Activated naive CD4-positive, alpha-beta T cell treated with anti-CD3 and anti-CD28 coated beads, Interleukin-2, amount 50 U/mL, for 72 hours (primary cell): ENCODE data around the gene FOXA3. TPM values are rescaled to one million over a fixed set of nuclear protein-coding genes. Genes with fewer than 3 reads are reported as not detected.
"Not testable (repeated sequence)": the region's sequence is repeated elsewhere in the genome, so short reads cannot be mapped to it uniquely, and the experiment has no call there.

Experiments
- ATAC-seq, 2 donors: fragments of 150-1000 bp; cut with Tn5 transposase; 2 replicates each; pipeline ENCODE4 v1.10.0; 2021; ENCODE audit warnings: mild to moderate bottlenecking in 2 of 2, moderate library complexity in 2 of 2
- DNase-seq, 2 donors: peaks; one replicate each; pipeline ENCODE4 v3.0.0; 2021 to 2022; ENCODE audit warnings: low spot score in 2 of 2
- H3K27ac Mint-ChIP-seq, 2 donors: one replicate each; pipeline ENCODE4 v1.8.0; 2022; ENCODE audit warnings: mild to moderate bottlenecking in 2 of 2, mixed read lengths in 2 of 2
- H3K36me3 Mint-ChIP-seq, 2 donors: one replicate each; pipeline ENCODE4 v1.8.0; 2022; ENCODE audit warnings: mixed read lengths in 2 of 2
- H3K9me3 Mint-ChIP-seq, 2 donors: one replicate each; pipeline ENCODE4 v1.8.0; 2022; ENCODE audit warnings: mixed read lengths in 2 of 2
- total RNA-seq, 2 donors: library from RNA; stranded (reverse); gene quantifications; one replicate each; pipeline ENCODE4 v1.2.3, GENCODE V29; 2022

Gene FOXA3
- total RNA-seq, 2 donors from 2014 or later = 0.46 to 1.3 TPM

- H3K36me3 Mint-ChIP-seq = peaks cover 4 to 24% of the 10 kb centered on the region in 2 donors
- H3K9me3 Mint-ChIP-seq = no peaks in the 10 kb centered on the region
- ATAC-seq (peak; percentile 94 to 97), DNase-seq (peak; percentile 98 to 99)
- H3K27ac Mint-ChIP-seq = peak within 1 kb of the TSS; percentile 92 to 96
These were observed 1.4 kb upstream of the FOXA3 start, which contains the start of gene SYMPK for GRCh38 chr19:45862564-45863334. SYMPK (minus strand) TSS chr19:45863147; CDS start chr19:45854495, 8,652 bp downstream.

GRCh38 chr19:45863335-45863839, 739 bp upstream of the FOXA3 start:
- DNase-seq (no peak), ATAC-seq (no peak)

GRCh38 chr19:45864629-45865082, 530 bp downstream of the FOXA3 start:
- ATAC-seq (no peak), DNase-seq (no peak)
- Mint-ChIP-seq H3K27ac (no peak overlapping the region), H3K36me3 (peaks cover 4 to 14% of the 10 kb centered on the region in 2 donors), H3K9me3 (no peaks in the 10 kb centered on the region)

More at GRCh38 chr19:45863335-45863839, 739 bp upstream of the FOXA3 start:
- Mint-ChIP-seq H3K27ac (peak overlapping the region; percentile 92 to 95), H3K9me3 (no peaks in the 10 kb centered on the region), H3K36me3 (peaks cover 4 to 20% of the 10 kb centered on the region in 2 donors)

DNA sequence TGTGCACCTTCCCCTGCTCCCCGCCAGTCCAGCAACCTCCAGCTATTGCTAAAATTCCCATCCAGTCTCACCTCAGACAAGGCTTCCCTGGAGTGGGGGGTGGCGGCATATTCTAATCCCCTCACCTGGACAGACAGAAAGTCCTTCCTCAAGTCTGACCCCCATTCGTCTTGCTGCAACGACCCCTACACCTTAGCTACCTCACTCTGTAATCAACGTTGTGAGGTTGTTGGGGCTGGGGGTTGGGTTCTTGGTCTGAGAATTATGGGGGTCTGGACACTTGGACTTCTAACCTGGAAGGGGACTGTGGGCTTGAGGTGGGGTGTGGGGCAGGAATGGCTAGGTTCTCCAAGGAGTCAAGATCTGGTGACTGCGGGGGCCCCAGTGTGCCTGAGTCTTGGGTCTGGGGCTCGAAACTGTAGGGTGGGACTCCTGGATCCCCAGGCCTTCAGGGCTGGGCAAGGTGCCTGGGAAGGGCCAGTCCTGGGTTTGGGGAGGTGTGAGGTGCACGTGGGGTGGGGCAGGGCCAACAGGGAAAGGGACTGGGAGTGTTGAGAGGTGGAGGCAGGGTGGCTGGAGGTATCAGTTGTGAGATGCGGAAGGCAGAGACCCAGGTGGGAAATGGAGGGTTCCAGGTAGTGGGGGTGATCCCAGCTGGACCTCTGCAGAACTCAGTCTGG, 1.3 kb downstream of the FOXA3 start:
- DNase-seq (no peak), ATAC-seq (no peak)
- Mint-ChIP-seq H3K36me3 (peaks cover 4 to 14% of the 10 kb centered on the region in 2 donors), H3K9me3 (no peaks in the 10 kb centered on the region), H3K27ac (no peak overlapping the region)

GRCh38 chr19:45866400-45867176, 2.5 kb downstream of the FOXA3 start:
- no peaks in the 10 kb centered on the region for H3K9me3 Mint-ChIP-seq
- H3K27ac Mint-ChIP-seq = no peak overlapping the region
- H3K36me3 Mint-ChIP-seq = peaks cover 4 to 14% of the 10 kb centered on the region in 2 donors
- ATAC-seq (no peak), DNase-seq (no peak)

DNA sequence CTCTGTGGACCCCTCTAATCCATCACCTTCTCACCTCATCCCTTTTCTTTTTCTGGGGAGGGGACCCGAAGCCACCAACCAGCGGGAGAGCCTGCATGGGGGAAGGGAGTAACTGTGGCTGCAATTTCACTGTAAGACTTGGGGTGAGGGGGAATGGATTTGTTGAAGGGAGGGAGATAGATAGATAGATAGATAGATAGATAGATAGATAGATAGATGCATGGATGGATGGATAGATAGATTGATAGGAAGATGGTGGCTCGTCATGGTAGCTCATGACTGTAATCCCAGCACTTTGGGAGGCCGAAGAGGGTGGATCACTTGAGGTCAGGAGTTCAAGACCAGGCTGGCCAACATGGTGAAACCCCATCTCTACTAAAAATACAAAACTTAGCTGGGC, 3.1 kb downstream of the FOXA3 start:
- not testable (repeated sequence) for ATAC-seq, DNase-seq, H3K9me3 Mint-ChIP-seq

DNA sequence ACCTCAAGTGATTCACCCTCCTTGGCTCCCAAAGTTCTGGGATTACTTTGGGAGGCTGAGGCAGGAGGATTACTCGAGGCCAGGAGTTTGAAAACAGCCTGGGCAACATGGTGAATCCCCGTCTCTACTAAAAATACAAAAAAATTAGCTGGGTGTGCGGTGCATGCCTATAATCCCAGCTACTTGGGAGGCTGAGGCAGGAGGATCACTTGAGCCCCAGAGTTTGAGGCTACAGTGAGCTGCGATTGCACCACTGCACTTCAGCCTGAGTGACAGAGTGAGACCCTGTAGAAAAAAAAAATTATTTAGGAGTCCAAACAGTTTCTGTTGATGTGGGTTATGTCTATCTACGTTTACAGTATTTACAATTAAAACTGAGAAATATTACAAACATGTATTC, 6.7 kb downstream of the FOXA3 start:
- ATAC-seq (no peak), DNase-seq (no peak)
- Mint-ChIP-seq H3K27ac (no peak overlapping the region), H3K36me3 (no peaks in the 10 kb centered on the region), H3K9me3 (no peaks in the 10 kb centered on the region)

More for the DNA sequence above, 3.1 kb downstream of the FOXA3 start:
- H3K27ac Mint-ChIP-seq = not testable (repeated sequence)
- H3K36me3 Mint-ChIP-seq = peaks cover 4 to 11% of the 10 kb centered on the region in 2 donors

DNA sequence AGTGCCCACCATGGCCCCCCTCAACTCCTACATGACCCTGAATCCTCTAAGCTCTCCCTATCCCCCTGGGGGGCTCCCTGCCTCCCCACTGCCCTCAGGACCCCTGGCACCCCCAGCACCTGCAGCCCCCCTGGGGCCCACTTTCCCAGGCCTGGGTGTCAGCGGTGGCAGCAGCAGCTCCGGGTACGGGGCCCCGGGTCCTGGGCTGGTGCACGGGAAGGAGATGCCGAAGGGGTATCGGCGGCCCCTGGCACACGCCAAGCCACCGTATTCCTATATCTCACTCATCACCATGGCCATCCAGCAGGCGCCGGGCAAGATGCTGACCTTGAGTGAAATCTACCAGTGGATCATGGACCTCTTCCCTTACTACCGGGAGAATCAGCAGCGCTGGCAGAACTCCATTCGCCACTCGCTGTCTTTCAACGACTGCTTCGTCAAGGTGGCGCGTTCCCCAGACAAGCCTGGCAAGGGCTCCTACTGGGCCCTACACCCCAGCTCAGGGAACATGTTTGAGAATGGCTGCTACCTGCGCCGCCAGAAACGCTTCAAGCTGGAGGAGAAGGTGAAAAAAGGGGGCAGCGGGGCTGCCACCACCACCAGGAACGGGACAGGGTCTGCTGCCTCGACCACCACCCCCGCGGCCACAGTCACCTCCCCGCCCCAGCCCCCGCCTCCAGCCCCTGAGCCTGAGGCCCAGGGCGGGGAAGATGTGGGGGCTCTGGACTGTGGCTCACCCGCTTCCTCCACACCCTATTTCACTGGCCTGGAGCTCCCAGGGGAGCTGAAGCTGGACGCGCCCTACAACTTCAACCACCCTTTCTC, 8.2 kb downstream of the FOXA3 start:
- Mint-ChIP-seq H3K9me3 (no peaks in the 10 kb centered on the region), H3K27ac (no peak overlapping the region), H3K36me3 (no peaks in the 10 kb centered on the region)
- DNase-seq (no peak), ATAC-seq (no peak)

DNA sequence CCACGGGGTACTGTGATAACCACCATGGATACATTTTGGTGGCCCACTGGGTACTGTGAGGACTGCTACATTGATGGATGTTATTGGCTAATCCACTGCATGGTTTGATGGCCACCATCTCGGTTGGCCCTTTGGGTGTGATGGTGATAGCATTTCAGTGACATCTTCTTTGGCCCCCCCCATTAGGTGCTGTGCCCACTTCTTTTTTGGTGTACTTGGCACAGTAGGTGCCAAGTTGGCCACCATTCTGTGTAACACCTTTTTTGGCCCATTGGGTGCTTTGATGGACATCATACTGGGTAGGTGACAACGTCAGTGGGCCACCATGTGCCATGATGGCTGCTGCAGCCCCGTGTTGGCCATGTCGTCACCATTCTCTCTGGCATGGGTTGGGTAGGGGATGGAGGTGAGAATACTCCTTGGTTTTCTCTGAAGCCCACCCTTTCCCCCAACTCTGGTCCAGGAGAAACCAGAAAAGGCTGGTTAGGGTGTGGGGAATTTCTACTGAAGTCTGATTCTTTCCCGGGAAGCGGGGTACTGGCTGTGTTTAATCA, 9.2 kb downstream of the FOXA3 start:
- no peak for ATAC-seq
- no peak for DNase-seq

DNA sequence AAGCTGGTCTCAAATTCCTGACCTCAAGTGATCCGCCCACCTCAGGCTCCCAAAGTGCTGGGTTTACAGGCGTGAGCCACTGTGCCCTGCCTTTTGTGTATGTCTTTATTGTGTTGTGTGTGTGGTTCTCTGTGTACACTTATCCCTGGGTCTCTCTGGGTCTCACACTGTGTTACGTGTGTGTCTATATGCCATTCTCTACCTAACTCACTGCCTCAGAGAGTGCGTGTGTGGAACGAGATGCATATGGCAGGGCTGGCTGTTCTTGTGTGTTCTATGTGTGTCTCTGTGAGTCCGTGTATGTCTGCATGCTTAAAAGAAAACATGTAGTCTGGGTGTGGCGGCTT, 10.5 kb downstream of the FOXA3 start:
- H3K27ac Mint-ChIP-seq = no peak overlapping the region
- DNase-seq (no peak), ATAC-seq (no peak)
- no peaks in the 10 kb centered on the region for H3K9me3 Mint-ChIP-seq
- no peaks in the 10 kb centered on the region for H3K36me3 Mint-ChIP-seq

More for the DNA sequence above, 9.2 kb downstream of the FOXA3 start:
- Mint-ChIP-seq H3K36me3 (no peaks in the 10 kb centered on the region), H3K9me3 (no peaks in the 10 kb centered on the region), H3K27ac (no peak overlapping the region)

- Mint-ChIP-seq H3K9me3 (no peaks in the 10 kb centered on the region), H3K36me3 (no peaks in the 10 kb centered on the region), H3K27ac (peak overlapping the region; percentile 32 to 54)
- DNase-seq = no peak
- peak; percentile 75 to 86 for ATAC-seq
These were observed 12.0 kb downstream of the FOXA3 start for GRCh38 chr19:45876161-45876410.

GRCh38 chr19:45876411-45877197, 12.5 kb downstream of the FOXA3 start:
- Mint-ChIP-seq H3K36me3 (no peaks in the 10 kb centered on the region), H3K27ac (peak overlapping the region; percentile 32 to 54), H3K9me3 (no peaks in the 10 kb centered on the region)
- DNase-seq (peak in 1 of 2 donors; percentile 54), ATAC-seq (no peak)

GRCh38 chr19:45878043-45878794, 14.1 kb downstream of the FOXA3 start:
- ATAC-seq = peak; percentile 75 to 79
- DNase-seq = peak in 1 of 2 donors; percentile 19
- H3K27ac Mint-ChIP-seq = peak overlapping the region; percentile 13 to 33
- H3K9me3 Mint-ChIP-seq = no peaks in the 10 kb centered on the region
- H3K36me3 Mint-ChIP-seq = no peaks in the 10 kb centered on the region

DNA sequence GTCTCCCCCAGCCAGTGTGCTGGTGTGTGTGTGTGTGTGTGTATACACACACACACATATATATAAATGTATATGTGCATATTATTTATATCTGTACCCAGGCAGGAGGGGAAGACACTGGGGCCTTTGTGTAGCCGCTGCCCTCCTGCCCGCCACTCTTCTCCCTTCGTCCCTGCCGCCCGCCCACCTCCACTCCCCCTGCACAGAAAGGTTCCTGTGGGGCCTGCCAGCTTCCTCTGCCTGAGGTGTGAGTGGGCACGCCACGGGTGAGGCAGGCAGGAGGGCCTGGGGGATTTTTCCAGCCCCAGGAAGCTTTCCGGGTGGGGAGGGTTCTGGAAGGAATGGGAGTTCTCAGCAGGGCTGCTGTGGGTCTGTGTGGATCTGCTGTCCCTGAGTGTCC, 14.9 kb downstream of the FOXA3 start:
- H3K9me3 Mint-ChIP-seq = no peaks in the 10 kb centered on the region
- ATAC-seq (no peak), DNase-seq (no peak)
- H3K27ac Mint-ChIP-seq = no peak overlapping the region
- H3K36me3 Mint-ChIP-seq = no peaks in the 10 kb centered on the region

- H3K27ac Mint-ChIP-seq = no peak overlapping the region
- H3K9me3 Mint-ChIP-seq = no peaks in the 10 kb centered on the region
- no peak for ATAC-seq
- H3K36me3 Mint-ChIP-seq = no peaks in the 10 kb centered on the region
- no peak for DNase-seq
These were observed 15.8 kb downstream of the FOXA3 start for GRCh38 chr19:45879971-45880370.
